ENCODE measurements around the gene SCAF8.
"Not testable (repeated sequence)": the region's sequence is repeated elsewhere in the genome, so short reads cannot be mapped to it uniquely, and the experiment has no call there.

Gene SCAF8

DNA sequence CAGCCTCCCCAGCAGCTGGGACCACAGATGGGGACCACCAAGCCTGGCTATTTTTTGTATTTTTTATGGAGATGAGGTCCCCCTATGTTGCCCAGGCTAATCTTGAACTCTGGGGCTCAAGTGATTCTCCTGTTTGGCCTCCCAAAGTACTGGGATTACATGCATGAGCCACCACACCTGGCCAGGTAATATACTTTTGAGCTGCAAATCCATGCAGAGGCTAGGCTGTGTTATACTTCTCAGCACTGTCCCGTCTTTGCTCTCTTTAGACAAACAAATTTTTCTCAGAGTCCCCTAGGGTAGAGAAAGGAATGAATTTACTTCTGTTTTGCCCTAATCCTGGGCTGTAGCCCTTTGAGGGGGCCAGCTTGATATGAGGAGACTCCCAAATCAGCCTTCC is 13.4 kb upstream of the SCAF8 start:
- H3K36me3 Mint-ChIP-seq = peaks cover 12% of the 10 kb centered on the region
- ATAC-seq (ENCODE audit: low read depth) (no peak), DNase-seq (ENCODE audit: low spot score in 2 of 2) (no peak)
- peaks cover 5% of the 10 kb centered on the region for H3K27me3 Mint-ChIP-seq
- no peak overlapping the region for H3K27ac Mint-ChIP-seq
- H3K4me3 Mint-ChIP-seq = no peak overlapping the region
- no peaks in the 10 kb centered on the region for H3K4me1 Mint-ChIP-seq
- H3K9me3 Mint-ChIP-seq = peaks cover 3% of the 10 kb centered on the region

DNA sequence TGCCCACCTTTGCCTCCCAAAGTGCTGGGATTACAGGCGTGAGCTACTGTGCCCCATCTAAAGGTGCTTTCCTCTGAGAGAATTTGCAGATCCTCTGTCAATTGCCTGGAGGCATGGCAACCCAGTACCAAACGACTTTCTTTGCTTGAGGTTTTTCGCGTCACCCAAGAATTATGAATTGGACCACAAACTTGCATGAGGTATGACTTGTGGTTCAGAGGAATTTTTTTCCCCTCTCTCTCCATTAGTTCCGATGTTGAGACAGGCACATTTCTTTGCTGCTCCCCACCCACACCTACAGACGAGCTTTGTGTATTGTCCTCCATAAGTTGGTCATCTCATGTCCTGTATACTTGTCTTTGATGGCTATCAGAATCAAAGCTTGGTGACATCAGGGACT is 11.8 kb upstream of the SCAF8 start:
- peaks cover 12% of the 10 kb centered on the region for H3K36me3 Mint-ChIP-seq
- H3K27me3 Mint-ChIP-seq = peaks cover 5% of the 10 kb centered on the region
- no peak overlapping the region for H3K27ac Mint-ChIP-seq
- no peak overlapping the region for H3K4me3 Mint-ChIP-seq
- H3K4me1 Mint-ChIP-seq = no peaks in the 10 kb centered on the region
- ATAC-seq (ENCODE audit: low read depth) (no peak), DNase-seq (ENCODE audit: low spot score in 2 of 2) (no peak)
- H3K9me3 Mint-ChIP-seq = peaks cover 3% of the 10 kb centered on the region

DNA sequence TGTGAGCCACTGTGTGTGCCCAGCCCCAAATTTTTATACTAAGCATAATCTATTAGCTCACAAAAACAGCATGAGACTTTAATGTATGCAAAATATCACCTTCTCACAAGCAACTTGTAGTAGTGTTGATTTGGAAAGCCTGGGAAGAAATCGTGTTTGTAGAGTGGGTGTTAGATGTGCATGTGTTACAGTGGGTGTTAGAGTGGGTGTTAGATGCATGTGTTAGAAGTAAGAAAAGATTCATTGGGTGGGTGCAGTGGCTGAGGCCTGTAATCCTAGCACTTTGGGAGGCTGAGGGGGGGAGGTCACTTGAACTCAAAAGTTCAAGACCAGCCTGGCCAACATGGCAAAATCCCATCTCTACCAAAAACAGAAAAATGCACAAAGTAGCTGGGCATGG is 6.3 kb upstream of the SCAF8 start:
- H3K9me3 Mint-ChIP-seq = no peaks in the 10 kb centered on the region
- peaks cover 3% of the 10 kb centered on the region for H3K36me3 Mint-ChIP-seq
- DNase-seq (ENCODE audit: low spot score in 2 of 2) (no peak), ATAC-seq (ENCODE audit: low read depth) (no peak)
- peaks cover 3% of the 10 kb centered on the region for H3K4me1 Mint-ChIP-seq
- H3K4me3 Mint-ChIP-seq = no peak overlapping the region
- peaks cover 3% of the 10 kb centered on the region for H3K27me3 Mint-ChIP-seq
- no peak overlapping the region for H3K27ac Mint-ChIP-seq

GRCh38 chr6:154731296-154732218 is 1.7 kb upstream of the SCAF8 start:
- no peaks in the 10 kb centered on the region for H3K27me3 Mint-ChIP-seq
- no peak for ATAC-seq (ENCODE audit: low read depth)
- no peaks in the 10 kb centered on the region for H3K9me3 Mint-ChIP-seq
- peaks cover 15% of the 10 kb centered on the region for H3K4me1 Mint-ChIP-seq
- H3K4me3 Mint-ChIP-seq = peak overlapping the region; percentile 63
- H3K27ac Mint-ChIP-seq = peak overlapping the region; percentile 36
- peaks cover 2% of the 10 kb centered on the region for H3K36me3 Mint-ChIP-seq
- DNase-seq (ENCODE audit: low spot score in 2 of 2) = no peak

GRCh38 chr6:154732538-154733182 is 556 bp upstream of the SCAF8 start:
- H3K9me3 Mint-ChIP-seq = no peaks in the 10 kb centered on the region
- DNase-seq (ENCODE audit: low spot score in 2 of 2) = peak in 1 of 2 donors; percentile 19

DNA sequence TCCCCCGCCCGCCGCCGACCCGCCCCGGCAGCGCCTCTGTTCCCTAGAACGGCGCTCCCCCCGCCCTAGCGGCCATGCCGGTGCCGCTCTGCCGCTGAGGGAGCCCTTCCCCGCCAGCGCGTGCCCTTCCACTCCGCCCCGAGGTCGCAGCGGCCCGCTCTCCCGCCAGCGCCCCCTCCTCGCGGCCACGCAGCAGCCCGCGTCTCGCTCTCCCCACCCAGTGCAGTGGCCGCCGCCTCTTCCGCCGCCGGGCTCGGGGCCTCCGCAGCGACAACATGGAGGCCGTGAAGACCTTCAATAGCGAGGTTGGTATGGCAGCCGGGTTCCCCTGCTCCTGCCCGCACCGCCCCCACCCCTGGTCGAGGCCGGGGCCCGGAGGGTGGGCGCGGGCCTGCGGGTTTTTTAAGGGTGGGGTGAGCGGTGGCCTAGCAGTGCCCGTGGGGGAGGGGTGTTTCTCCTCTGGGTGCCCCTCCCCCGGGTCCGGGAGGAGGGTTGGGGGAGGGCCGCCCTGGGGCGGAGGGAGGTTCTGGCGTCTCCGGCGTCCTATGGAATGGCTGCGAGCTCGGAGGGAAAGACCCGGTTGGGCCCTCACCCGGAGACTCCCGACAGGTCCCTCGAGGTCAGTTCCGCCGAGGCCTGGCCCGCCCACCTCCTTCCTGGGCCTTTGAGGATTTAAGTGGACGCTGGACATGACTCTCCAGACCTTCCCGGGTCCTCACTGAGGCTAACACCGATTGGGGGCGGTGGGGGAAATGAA is 588 bp downstream of the SCAF8 start:
- Mint-ChIP-seq H3K27me3 (no peaks in the 10 kb centered on the region), H3K4me1 (peaks cover 26% of the 10 kb centered on the region), H3K36me3 (peaks cover 3% of the 10 kb centered on the region), H3K4me3 (peak overlapping the region; percentile 91), H3K9me3 (no peaks in the 10 kb centered on the region), H3K27ac (peak overlapping the region; percentile 96)
- ATAC-seq (ENCODE audit: low read depth) = peak; percentile 69
- DNase-seq (ENCODE audit: low spot score in 2 of 2) = peak; percentile 73 to 85

More at GRCh38 chr6:154732538-154733182, 556 bp upstream of the SCAF8 start:
- ATAC-seq (ENCODE audit: low read depth) = no peak
- peak overlapping the region; percentile 79 for H3K4me3 Mint-ChIP-seq
- no peaks in the 10 kb centered on the region for H3K27me3 Mint-ChIP-seq
- H3K36me3 Mint-ChIP-seq = peaks cover 3% of the 10 kb centered on the region
- peaks cover 18% of the 10 kb centered on the region for H3K4me1 Mint-ChIP-seq
- H3K27ac Mint-ChIP-seq = peak overlapping the region; percentile 96

- H3K4me3 Mint-ChIP-seq = peak overlapping the region; percentile 27
- H3K36me3 Mint-ChIP-seq = peaks cover 4% of the 10 kb centered on the region
- H3K27ac Mint-ChIP-seq = peak overlapping the region; percentile 58
- peaks cover 32% of the 10 kb centered on the region for H3K4me1 Mint-ChIP-seq
- no peaks in the 10 kb centered on the region for H3K9me3 Mint-ChIP-seq
- no peaks in the 10 kb centered on the region for H3K27me3 Mint-ChIP-seq
- no peak for DNase-seq (ENCODE audit: low spot score in 2 of 2)
- no peak for ATAC-seq (ENCODE audit: low read depth)
Measured at GRCh38 chr6:154736618-154737259, 3.5 kb downstream of the SCAF8 start.

DNA sequence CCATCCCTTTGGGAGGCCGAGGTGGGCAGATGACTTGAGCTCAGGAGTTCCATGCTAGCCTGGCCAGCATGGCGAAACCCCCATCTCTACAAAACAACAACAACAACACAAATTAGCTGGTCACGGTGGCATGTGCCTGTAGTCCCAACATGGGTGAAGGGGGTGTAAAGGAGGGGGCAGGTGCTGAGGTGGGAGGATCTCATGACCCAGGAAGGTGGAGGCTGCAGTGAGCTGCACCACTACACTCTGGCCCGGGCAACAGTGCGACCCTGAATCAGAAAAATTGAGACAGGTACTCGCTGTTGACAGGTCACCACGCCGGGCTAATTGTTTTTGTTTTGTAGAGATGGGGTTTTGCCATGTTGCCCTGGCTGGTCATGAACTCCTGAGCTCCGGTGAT is 4.2 kb downstream of the SCAF8 start:
- no peak for ATAC-seq (ENCODE audit: low read depth)
- peak overlapping the region; percentile 58 for H3K27ac Mint-ChIP-seq
- H3K9me3 Mint-ChIP-seq = no peaks in the 10 kb centered on the region
- H3K36me3 Mint-ChIP-seq = peaks cover 7% of the 10 kb centered on the region
- peaks cover 32% of the 10 kb centered on the region for H3K4me1 Mint-ChIP-seq
- H3K4me3 Mint-ChIP-seq = no peak overlapping the region
- no peak for DNase-seq (ENCODE audit: low spot score in 2 of 2)
- no peaks in the 10 kb centered on the region for H3K27me3 Mint-ChIP-seq

- peaks cover 32% of the 10 kb centered on the region for H3K4me1 Mint-ChIP-seq
- H3K4me3 Mint-ChIP-seq = no peak overlapping the region
- H3K9me3 Mint-ChIP-seq = no peaks in the 10 kb centered on the region
- no peaks in the 10 kb centered on the region for H3K27me3 Mint-ChIP-seq
- no peak for DNase-seq (ENCODE audit: low spot score in 2 of 2)
- peaks cover 10% of the 10 kb centered on the region for H3K36me3 Mint-ChIP-seq
- H3K27ac Mint-ChIP-seq = no peak overlapping the region
- no peak for ATAC-seq (ENCODE audit: low read depth)
Measured at GRCh38 chr6:154738551-154738961, 5.3 kb downstream of the SCAF8 start.

- Mint-ChIP-seq H3K27ac (no peak overlapping the region), H3K9me3 (no peaks in the 10 kb centered on the region), H3K4me3 (no peak overlapping the region), H3K36me3 (peaks cover 8% of the 10 kb centered on the region), H3K4me1 (peaks cover 36% of the 10 kb centered on the region), H3K27me3 (no peaks in the 10 kb centered on the region)
- DNase-seq (ENCODE audit: low spot score in 2 of 2) (no peak), ATAC-seq (ENCODE audit: low read depth) (no peak)
Measured at GRCh38 chr6:154740658-154741057, 7.4 kb downstream of the SCAF8 start.

DNA sequence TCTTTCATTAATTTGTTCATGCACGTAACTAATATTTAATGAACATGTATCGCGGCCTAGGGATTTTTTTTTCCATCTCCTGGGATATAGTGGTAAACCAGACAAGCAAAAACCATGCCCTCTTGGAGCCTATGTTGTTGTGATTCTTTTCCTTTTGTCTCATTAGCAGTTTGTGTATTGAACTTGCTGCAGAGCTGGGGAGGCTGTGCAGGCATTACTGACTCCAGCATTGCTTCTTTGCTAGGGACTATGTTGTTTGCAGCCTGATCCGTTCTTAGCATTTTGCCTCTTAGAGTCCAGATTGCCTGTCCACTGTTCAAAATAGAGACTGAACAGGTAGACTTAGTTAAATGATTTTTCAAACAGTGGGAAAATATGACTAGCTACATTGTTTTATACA is 9.7 kb downstream of the SCAF8 start:
- Mint-ChIP-seq H3K4me1 (peaks cover 39% of the 10 kb centered on the region), H3K4me3 (no peak overlapping the region), H3K36me3 (peaks cover 8% of the 10 kb centered on the region), H3K27me3 (no peaks in the 10 kb centered on the region), H3K9me3 (no peaks in the 10 kb centered on the region), H3K27ac (no peak overlapping the region)
- DNase-seq (ENCODE audit: low spot score in 2 of 2) (no peak), ATAC-seq (ENCODE audit: low read depth) (no peak)

GRCh38 chr6:154744029-154744745 is 11.0 kb downstream of the SCAF8 start:
- H3K36me3 Mint-ChIP-seq; H3K4me3 Mint-ChIP-seq; H3K27ac Mint-ChIP-seq; H3K9me3 Mint-ChIP-seq; ATAC-seq (ENCODE audit: low read depth); H3K27me3 Mint-ChIP-seq; DNase-seq (ENCODE audit: low spot score in 2 of 2): not testable (repeated sequence)
- H3K4me1 Mint-ChIP-seq = peaks cover 31% of the 10 kb centered on the region

DNA sequence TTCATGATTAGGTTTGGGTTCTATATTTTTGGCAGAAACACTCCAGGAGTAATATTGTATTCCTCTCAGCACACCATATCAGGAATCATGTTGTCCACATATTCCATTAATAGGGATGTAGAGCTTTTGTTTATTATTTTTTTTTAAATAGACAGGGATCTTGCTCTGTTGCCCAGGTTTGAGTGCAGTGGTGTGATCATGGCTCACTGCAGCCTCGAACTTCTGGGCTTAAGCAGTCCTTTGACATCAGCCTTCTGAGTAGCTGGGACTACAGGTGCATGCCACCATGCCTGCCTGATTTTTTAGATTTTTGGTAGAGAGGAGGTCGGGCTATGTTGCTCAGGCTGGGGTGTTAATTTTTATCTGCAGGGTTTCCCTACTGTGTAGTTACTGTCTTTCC is 12.0 kb downstream of the SCAF8 start:
- Mint-ChIP-seq H3K4me1 (peaks cover 41% of the 10 kb centered on the region), H3K36me3 (peaks cover 14% of the 10 kb centered on the region), H3K9me3 (no peaks in the 10 kb centered on the region), H3K27me3 (no peaks in the 10 kb centered on the region), H3K27ac (peak overlapping the region; percentile 43), H3K4me3 (peak overlapping the region; percentile 0)
- ATAC-seq (ENCODE audit: low read depth) = no peak
- no peak for DNase-seq (ENCODE audit: low spot score in 2 of 2)
